Stimulated activated CD4-positive, alpha-beta T cell treated with anti-CD3 and anti-CD28 coated beads, Interleukin-15, amount 100 ng/mL, for 48 hours (primary cell): Measurements from ENCODE around the gene SALL3.

Experiments
- DNase-seq, 2 donors: peaks; one replicate each; pipeline ENCODE4 v3.0.0-alpha.2; 2020; ENCODE audit warnings: low read depth in 2 of 2

The SALL3 gene

DNA sequence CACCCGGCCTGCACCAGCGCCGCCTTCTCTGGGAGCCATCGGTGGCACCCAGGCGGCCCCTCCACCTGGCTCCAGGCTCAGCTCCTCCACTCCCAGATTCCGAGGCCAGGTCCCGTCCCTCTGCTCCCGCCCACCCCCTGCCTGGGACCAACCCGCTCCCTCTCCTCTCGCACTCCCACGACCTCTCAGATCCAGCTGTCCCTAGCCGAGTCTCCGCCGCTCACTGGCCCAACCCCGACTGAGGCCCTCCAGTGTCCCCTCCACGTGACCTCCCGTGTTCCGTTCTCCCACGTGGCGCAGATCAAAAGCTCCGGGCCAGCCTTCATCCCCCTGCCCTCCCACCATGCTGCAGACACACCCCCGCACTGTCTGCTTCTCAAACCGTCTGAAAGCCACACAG lies 14.4 kb upstream of the SALL3 start:
- DNase-seq, result no peak

DNA sequence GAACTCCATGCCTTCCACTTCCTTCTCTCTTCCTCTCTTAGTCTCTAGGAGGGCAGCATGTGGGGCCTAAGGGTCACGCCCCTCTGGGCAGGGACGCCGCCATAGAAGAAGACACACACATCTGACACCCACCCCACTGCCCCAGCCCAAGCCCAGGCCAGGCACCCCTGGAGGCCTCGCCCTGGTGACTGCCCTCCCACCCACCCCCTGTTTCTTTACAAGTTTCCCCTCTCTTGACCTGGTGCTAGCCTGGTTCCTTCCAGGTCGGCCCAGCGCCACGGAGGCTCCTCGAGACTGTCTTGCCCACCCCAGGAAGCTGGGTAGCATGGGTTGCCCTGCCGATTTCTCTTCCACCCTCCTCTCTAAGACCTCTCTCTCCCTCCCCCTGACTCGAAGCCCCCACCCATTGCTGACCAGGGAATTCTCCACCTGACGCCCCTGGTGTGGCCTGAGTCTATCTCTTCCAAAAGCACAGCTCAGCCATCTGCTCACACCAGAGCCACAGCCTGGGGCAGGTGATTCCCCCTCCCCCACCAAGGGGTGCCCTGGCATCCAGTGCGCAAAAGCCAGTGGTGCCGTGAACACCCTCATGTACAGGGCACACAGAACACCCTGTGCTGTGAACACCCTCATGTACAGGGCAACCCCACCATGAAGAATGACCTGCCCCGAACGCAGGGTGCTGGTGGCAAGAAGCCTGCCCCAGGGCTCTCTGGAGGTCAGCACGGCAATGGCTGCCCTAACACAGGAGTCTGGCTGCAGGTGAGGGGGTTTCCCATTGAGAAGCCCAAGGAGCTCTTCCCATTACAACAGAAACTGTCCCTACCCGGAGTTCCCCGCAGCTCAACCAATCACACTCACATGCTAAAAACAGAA lies 13.5 kb upstream of the SALL3 start:
- DNase-seq, result no peak

DNA sequence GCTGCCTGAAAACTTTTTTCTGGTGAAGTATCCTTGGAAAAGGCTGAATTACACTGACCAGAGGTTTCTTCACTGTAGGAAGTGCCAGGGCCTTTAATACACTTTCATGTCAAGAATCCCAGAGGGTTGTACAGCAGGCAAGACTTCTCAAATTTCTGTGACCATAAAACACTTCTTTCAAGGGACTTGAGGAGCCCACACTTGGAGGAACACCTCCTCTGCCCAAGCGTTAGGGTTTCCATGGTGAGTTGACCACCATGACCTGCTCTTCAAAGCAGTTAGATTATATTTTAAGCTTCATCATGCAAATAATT lies 12.9 kb upstream of the SALL3 start:
- DNase-seq, result no peak

DNA sequence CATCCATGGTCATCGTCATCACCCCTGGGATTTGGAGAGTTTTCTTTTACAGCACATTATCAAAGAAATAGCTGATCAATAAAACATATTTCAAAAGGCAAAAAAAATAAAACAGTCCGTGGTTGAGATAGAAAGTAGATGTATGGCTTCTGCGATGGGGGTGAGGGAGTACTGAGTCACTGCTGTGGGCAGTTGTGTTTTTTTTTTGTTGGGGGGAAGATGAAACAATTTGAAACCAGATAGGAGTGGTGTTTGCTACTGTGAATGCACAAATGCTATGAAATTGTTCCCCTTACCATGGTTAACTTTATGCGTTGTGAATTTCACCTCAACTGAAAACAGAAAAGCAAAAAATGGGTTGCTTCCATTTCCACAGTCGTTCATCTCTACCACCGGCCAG lies 11.9 kb upstream of the SALL3 start:
- DNase-seq, result no peak

DNA sequence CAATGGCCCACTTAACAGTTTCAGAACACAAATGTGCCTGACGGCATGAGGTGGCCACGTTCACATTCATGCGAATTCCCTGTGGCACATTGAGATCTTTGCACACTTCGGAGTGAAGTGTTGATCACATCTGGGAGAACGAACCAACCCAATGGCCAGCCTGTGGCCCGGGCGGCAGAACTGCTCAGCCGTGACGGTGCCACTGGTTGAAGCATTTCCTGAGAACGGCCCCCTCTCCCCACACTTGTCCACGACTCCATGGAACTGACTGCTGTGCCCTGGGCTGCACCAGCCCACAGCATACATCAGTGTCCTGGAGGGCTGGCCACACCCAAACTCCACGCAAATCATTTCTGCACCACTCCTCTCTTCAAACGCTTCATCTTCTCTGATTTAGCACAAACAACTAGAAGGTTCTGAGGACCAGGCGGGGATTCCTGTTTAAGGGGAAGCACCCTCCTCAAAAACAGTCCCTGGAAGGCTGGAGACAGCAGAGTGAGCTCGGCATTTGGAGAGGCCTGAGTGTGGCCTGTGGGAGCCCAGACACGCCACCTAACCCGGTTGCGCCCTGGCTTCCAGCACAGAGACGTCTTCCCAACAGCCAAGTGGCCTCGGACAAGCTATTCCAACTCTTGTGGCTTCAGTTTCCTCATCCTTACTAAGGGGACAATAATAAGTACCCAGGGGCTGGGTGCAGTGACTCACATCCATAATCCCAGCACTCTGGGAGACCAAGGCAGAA lies 9.9 kb upstream of the SALL3 start:
- DNase-seq, result no peak

DNA sequence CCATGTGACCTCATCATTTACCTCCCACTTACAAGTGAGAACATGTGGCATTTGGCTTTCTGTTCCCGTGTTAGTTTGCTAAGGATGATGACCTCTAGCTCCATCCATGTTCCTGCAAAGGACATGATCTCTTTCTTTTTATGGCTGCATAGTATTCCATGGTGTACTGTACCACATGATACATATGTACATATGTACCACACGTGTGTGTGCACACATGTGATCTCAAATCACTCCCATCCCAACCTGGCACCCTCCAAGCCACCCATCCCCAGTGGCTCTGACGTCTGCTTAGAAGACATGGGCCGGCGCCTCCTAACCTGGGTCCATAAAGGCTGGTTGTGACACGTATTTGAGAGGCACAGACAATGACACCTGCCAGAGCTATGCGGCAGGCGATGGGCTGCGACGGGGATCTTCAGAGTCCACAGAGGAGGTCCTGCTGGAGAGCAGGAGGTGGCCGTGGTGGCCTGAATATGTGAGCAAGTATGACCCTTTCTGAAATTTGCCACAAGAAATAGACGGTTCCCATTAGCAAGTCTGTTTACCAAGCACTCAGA lies 8.8 kb upstream of the SALL3 start:
- no peak for DNase-seq

DNA sequence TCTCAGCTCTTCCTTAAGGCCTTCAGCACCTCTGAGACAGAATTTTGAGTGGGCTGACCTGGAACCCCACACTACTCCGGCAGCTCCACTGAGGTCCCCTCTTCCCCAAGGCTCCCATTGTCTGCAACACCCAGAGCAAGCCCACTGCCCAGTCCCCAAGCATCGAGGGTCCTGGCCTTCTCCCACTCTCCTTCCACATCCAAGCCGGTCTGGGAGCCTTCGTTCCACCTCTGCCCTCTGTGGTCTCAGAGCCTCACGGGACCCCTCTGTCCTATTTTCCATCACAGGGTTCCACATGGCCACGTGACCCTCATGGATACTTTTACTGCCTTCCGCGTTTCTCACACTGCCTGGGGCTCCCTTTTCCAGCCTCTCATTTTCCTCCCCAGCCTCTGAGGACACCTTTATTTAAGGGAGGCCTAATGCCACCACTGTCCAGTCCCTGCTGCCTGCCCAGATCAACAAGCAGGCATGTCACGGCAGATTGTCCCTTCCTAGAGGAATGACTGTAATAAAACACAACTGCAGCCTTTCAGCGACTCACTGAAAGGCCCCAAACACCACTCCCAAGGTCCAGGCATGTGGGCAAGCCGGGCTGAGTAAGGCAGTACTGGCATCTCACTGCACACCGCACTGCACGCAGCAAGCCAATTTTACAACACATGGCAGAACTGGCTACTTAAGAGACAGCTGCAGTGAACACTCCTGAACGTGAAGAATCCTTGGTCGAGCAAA lies 7.9 kb upstream of the SALL3 start:
- no peak for DNase-seq

DNA sequence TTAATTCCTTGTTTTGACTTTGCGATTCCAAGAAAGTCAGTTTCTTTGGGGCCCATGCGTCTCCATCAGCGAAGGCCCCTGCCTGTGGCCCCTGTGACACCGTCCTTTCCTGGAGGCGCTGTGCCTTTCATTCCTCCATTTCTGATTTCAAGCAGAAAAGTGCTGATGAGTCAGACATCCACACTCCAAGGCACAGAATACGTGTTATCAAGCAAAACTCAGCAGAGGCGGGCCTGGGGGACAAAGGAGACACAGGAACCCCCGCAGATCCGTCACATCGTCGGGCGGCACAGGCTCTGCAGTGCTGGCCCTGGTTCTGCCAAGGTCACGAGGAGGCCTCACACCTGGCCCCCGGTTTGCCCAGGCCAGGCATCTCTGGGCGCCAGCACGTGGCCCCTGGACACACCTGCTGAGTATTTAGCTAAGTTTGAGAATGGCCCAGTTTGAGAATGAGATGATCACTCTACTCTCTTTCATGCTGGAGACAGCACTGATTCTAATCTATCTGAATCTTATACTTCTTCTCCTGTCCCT lies 7.2 kb upstream of the SALL3 start:
- DNase-seq, result no peak

DNA sequence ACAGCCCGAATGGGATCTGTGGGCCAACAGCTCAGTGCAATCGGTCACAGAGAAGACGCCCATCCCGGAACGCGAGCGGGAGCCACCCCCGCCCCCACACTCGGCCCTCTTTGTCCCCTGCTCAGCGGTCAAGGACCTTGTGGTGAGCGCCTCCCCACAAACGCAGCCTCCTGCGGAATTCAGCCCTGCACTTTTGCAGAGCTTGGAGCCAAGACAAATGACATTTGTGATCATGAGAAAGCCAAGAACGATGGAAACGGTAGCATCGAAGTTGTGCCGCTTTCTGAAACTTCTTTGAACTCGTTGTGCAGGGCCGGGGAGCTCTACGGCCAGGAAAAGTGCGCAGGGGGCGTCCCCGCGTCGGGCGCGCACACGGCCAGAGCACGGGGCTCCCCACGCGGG lies 6.7 kb upstream of the SALL3 start:
- DNase-seq, result no peak

DNA sequence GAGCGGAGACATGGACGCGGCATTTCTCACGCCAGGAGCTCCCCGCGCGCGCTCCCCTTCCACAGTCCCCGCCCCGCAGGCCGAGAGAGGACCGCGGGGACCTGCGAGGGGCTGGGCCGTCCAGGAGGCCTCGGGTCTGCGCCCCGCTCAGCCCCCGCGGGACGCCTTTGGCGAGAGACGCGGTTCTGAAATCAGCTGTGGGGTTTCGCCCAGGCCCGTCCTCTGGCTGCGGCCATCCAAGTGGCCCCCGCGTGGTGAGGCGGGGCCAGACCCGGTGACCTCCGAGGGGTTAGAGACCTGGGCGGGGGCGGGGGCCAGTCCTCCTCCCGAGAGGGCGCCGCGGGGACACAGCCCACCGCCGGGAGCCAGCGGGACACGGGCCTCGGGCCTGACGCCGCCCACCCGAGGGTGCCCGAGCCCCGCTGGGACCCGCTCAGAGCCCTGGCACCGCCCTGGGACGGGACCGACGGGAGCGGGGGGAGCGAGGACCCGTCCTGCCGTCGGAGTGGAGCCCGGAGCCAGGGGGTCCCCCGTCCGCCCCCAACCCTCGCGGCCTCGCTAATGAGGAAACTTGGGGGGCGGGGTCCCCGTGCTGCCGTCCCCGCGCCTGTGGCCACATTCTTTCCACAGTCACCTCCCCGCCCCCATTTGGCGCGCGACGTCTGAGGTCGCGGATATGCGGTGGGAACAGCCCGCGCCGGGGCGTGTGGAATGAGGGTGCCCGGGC lies 6.1 kb upstream of the SALL3 start:
- no peak for DNase-seq

DNA sequence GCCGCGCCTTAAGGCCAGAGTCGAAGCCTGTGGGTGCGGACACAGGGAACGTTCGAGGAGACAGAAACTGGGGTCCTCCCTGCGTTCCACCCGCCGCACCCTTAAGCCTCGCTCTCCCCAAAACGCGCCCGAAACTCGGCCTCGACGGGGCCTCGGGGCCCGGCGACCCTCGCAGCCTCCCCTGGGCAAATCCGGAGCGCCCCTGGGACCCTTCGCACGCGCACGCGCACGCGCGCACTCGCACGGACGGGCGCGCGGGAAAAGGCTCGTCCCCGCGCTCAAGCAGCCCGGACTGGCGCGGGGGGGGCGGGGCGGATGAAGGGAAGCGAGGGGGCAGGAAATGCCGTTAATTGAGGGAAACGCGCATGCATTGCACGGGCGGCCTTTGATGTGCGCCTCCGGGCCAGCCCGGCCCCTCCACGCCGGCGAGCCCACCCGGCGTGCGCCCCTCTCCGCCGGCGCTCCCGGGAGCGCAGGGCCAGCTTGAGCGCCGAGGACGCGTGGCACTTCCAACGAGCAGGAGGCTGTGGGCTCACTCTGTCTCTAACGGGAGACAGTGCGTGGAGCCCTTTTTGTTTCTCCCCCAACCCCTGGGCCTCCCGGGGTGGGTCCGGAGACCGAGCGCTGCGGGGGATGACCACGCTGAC lies 5.4 kb upstream of the SALL3 start:
- DNase-seq, result no peak

DNA sequence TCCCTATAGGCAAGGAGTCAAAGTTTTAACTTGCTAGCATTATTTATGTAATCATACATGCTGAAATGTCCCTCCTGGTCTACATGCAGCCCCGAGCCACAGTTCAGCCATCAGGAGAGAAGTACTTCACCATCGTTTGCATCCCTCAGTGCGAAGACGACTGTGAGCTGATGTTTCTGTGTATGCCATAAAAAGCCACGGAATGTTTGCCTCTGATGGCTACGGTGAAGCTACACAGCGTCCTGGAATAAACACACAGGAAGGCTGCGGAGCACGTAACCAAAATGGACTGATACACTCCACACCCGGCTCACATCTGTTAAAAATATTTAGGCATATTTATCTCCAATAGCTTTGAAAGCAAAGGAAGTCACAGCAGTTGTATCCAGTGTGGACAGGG lies 4.3 kb upstream of the SALL3 start:
- DNase-seq, result no peak

DNA sequence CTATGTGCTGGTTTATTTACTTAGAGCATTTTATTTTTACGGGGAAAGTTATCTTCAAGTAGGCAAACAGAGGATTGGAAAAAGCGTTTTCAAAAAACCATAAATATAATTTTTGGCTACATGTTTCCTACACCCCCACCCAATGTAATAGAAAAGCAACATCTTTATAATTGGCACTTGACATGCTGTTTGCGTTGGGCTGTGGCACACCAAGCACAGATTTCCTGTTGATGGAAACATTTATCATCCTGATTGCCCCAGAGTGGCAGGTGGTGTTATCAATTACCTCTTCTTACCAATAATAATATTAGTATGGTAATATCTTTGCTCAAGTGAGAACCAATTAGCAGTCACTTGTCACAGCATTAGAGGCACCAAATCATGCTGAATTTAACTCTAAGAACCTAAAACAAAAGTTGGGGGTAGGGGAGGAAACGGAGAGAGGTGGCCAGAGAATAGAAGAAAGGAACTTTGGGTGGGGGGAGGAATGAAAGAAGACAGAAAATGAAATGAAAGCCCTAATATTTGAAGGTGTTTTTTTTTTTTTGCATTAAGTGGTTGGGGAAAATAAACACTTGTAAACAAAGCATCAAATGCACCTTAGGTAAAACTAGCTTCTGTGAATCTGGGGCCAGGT lies 3.8 kb upstream of the SALL3 start:
- DNase-seq, result no peak

DNA sequence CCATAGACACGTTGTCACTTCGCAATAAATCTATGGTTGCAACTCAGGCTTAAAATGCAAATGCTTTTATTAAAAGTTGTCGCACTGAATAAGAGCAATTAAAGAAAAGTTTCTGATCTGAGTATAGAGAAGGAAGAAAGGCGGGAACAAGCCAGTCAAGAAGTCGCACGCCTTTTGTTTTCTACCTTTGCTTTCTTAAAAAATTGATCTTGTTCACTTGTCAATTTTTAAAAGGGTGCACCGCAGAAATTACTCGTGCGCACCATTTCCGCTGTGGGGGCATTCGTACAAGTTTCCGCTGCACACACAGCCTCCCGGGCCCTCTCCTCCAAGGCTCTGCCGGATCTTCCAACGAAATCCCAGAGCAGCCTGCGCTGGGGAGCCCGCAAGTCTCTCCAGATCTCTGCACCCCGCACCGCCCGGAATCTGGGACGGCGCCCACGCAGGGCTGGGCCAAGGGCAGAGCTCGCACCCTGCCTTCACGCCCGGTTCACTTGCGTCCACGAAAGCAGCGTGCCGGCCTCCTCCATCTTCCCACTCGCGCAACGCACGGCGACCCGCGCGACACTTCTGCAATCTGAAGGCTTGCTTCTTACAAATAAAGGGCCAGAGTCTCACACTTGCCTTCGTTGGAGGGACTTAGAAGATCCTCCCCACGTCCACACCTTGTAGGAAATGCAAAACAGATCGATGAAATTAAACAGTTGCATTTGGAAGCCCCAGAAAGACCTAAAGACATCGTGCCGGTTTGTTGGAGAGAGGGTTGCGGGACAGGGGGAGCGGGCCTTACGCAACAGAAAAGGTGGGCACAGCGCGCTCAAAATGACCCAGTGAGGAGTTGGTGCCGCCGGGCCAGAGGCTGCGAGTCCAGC lies 2.6 kb upstream of the SALL3 start:
- no peak for DNase-seq

DNA sequence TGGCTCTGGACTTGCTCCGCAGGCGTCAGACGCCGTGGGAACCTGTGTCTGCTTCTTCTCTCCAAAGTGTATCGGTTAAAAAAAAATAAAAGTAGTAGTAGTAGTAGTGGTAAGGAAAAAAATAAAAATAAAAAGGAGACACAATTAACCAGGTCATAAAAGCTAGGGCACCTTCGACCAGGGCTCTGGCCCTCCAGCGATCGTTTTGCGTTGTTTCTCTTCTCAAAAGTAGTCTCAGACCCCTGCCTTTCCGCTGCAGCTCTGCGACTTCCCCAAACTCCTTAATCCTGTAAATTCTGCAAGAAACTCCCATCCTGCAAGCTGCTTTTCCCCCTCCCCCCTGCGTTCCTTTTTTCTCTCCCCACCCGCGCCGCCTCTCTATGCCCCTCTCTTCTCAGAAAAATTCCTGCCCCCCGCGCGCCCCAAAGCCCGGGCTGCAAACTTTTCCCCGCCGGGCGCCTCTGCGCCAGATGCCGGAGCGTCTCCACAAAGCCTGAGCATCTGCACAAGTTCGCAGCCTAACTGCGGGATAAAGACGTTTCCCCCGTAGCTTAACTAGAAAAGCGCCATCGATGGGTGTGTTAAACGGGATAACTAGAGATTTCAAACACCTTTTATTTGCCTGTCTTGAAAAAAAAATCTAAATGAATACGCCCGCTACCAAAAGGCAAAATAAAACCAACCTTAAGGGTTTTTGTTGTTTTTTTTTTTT lies 1.8 kb upstream of the SALL3 start:
- DNase-seq, result no peak

DNA sequence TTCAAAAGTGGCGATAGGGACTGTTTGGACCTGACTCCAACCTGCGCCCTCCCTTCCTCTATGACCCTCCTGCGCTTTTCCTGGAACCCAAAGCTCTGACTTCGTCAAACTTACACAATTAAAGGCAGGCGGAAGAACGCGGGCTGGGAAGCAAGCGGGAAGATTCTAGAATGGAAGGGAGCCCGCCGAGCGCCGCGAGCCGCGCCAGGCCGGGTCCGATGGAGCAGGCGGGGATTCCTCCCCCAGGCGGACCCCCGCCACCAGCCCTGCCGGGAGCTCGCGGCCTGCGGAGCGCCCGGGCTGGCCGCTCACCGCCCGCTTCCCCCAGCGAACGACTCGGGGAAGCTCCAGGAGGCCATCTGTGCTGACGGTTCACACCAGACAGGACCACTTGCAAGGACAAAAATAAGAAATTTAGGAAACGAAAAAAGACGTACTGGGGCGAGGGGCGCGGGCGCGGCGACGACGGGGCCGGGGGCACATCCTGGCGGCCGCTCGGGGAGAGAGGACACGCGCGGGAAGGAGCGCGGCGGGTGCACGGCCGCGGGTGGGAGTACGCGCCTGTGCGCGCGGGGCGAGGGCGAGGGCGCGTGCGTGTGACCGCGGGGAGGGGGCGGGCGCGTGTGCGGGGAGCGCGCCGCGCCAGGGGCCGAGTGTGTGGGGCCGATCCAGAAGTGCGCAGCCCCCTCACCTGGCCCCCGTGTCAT lies 1.1 kb upstream of the SALL3 start:
- no peak for DNase-seq

DNA sequence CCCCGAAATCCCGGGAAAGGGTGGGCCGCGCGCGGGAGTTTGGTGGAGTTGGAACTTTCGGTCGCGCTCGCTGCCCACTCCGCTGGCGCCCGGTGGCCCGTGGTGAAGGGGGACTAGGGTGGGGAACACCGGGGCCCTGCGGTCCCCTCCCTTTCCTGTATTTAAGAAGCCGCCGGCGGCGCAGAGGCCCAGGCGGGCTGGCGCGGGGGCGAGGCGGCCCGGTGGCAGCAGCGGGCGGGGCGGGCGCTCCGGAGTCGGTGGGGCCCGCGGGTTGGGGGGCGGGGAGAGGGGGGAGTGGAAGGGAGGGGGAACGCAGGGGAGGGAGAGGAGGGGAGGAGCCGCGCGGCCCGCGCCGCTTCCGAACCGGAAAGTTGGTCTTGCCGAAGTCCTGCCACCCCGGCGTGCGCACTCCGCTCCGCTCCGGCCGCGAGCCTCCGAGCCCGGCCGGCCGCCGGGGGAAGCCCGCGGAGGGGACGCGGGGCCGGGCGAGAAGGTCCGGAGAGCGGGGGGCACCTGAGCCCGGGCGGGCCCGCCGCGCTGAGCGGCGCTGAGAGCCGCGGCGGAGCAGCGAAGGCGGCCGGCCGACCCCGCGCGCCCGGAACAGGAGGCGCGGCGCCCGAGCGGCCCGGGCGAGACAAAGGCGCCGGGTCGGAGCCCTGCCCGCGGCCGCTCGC lies 425 bp upstream of the SALL3 start:
- no peak for DNase-seq
